GM19351 (cell line): Measurements from ENCODE around the gene HNRNPF.
"Not testable (repeated sequence)": the region's sequence is repeated elsewhere in the genome, so short reads cannot be mapped to it uniquely, and the experiment has no call there.

Source experiments
- ATAC-seq: cut with Tn5 transposase; IDR thresholded peaks from one replicate; pipeline ENCODE4 v1.9.1; 2021; ENCODE audit warnings: mild to moderate bottlenecking, moderate library complexity; ENCODE audit not compliant: unreplicated experiment

Gene HNRNPF

GRCh38 chr10:43396928-43397624 is 11.9 kb downstream of the HNRNPF start:
- ATAC-seq = peak; percentile 74

GRCh38 chr10:43396061-43396927 is 12.7 kb downstream of the HNRNPF start:
- peak; percentile 44 for ATAC-seq

- ATAC-seq = peak; percentile 19
Measured at GRCh38 chr10:43395571-43396060, 13.4 kb downstream of the HNRNPF start.

GRCh38 chr10:43394868-43395267 is 14.1 kb downstream of the HNRNPF start:
- no peak for ATAC-seq

- ATAC-seq = no peak
Measured at GRCh38 chr10:43393606-43394360, 15.2 kb downstream of the HNRNPF start.

- ATAC-seq = not testable (repeated sequence)
Measured at GRCh38 chr10:43393186-43393585, 15.8 kb downstream of the HNRNPF start.

GRCh38 chr10:43392748-43393147 is 16.2 kb downstream of the HNRNPF start:
- no peak for ATAC-seq

GRCh38 chr10:43391496-43391895 is 17.5 kb downstream of the HNRNPF start:
- ATAC-seq = no peak

GRCh38 chr10:43390759-43391158 is 18.2 kb downstream of the HNRNPF start:
- ATAC-seq = no peak

- no peak for ATAC-seq
Measured at GRCh38 chr10:43390333-43390732, 18.7 kb downstream of the HNRNPF start.

GRCh38 chr10:43389867-43390266 is 19.1 kb downstream of the HNRNPF start:
- ATAC-seq = no peak

- ATAC-seq = no peak
Measured at GRCh38 chr10:43387678-43388032, 21.3 kb downstream of the HNRNPF start.

GRCh38 chr10:43386981-43387677 is 21.9 kb downstream of the HNRNPF start:
- ATAC-seq = no peak

GRCh38 chr10:43386549-43386948 is 22.4 kb downstream of the HNRNPF start:
- no peak for ATAC-seq

- ATAC-seq = no peak
Measured at GRCh38 chr10:43385412-43386004, 23.5 kb downstream of the HNRNPF start.

GRCh38 chr10:43384252-43385221 is 24.4 kb downstream of the HNRNPF start:
- no peak for ATAC-seq

GRCh38 chr10:43383204-43383971 is 25.6 kb downstream of the HNRNPF start:
- no peak for ATAC-seq

- peak; percentile 42 for ATAC-seq
Measured at GRCh38 chr10:43380610-43381222, 28.3 kb downstream of the HNRNPF start.
